Naive thymus-derived CD4-positive, alpha-beta T cell (primary cell): Measurements from ENCODE around the gene MRPS6. TPM values are rescaled to one million over a fixed set of nuclear protein-coding genes. Genes with fewer than 3 reads are reported as not detected.

Experiments
- ATAC-seq: fragments of 150-1000 bp; cut with Tn5 transposase; 2 replicates; pipeline ENCODE4 v1.10.0; 2021; ENCODE audit warnings: mild to moderate bottlenecking, moderate library complexity
- CTCF ChIA-PET: fragments of 350-600 bp; sonication (Branson Sonifier 250); formaldehyde crosslinking; loops from one replicate; lab custom pipeline; 2021; ENCODE audit warnings: antibody characterized with exemption; lab: Charles Lee
- POLR2A ChIA-PET: fragments of 350-600 bp; sonication (Branson Sonifier 250); formaldehyde crosslinking; loops from one replicate; lab custom pipeline; 2021; ENCODE audit warnings: antibody characterized with exemption, inconsistent platforms; lab: Charles Lee
- DNase-seq, 9 donors: peaks; one replicate each; pipeline versions ENCODE4 v3.0.0 to v3.0.0-alpha.2; 2020 to 2022; ENCODE audit warnings: mixed read lengths in 1 of 9
- H3K27ac ChIP-seq: one replicate; pipeline ENCODE4 v1.7.0; 2013; ENCODE audit warnings: mild to moderate bottlenecking, low read depth, low read length, moderate library complexity
- H3K27me3 ChIP-seq, 2 donors: one replicate each; pipeline ENCODE4 v1.7.0; 2013; ENCODE audit warnings: low read length in 2 of 2, mild to moderate bottlenecking in 2 of 2, moderate library complexity in 2 of 2; ENCODE audit not compliant: control insufficient read depth in 2 of 2, insufficient read depth in 2 of 2
- H3K36me3 ChIP-seq, 3 experiments: 1 replicate in 2 of 3; 2 replicates in 1 of 3; pipeline ENCODE4 v1.7.0; 2013; ENCODE audit warnings: low read length in 3 of 3, mild to moderate bottlenecking in 3 of 3, moderate library complexity in 1 of 3; ENCODE audit not compliant: insufficient read depth in 3 of 3, control insufficient read depth in 2 of 3
- H3K4me1 ChIP-seq, 2 donors: one replicate each; pipeline ENCODE4 v1.7.0; 2013; ENCODE audit warnings: low read length in 2 of 2, mild to moderate bottlenecking in 2 of 2, moderate library complexity in 1 of 2; ENCODE audit not compliant: control insufficient read depth in 2 of 2, insufficient read depth in 2 of 2
- H3K4me3 ChIP-seq: 2 replicates; pipeline ENCODE4 v1.7.0; 2013; ENCODE audit warnings: mild to moderate bottlenecking, low read length
- H3K9me3 ChIP-seq, 3 experiments: 1 replicate in 2 of 3; 2 replicates in 1 of 3; pipeline ENCODE4 v1.7.0; 2013; ENCODE audit warnings: low read length in 3 of 3; ENCODE audit not compliant: control insufficient read depth in 2 of 3
- H3K27ac Mint-ChIP-seq, 9 donors: one replicate each; pipeline ENCODE4 v1.8.0; 2020 to 2022; ENCODE audit warnings: mixed read lengths in 9 of 9, mild to moderate bottlenecking in 8 of 9, moderate library complexity in 5 of 9, inconsistent platforms in 2 of 9
- H3K27me3 Mint-ChIP-seq, 5 donors: one replicate each; pipeline ENCODE4 v1.8.0; 2021 to 2022; ENCODE audit warnings: mixed read lengths in 5 of 5, mild to moderate bottlenecking in 1 of 5
- H3K36me3 Mint-ChIP-seq, 5 donors: one replicate each; pipeline ENCODE4 v1.8.0; 2020 to 2022; ENCODE audit warnings: mixed read lengths in 5 of 5, mild to moderate bottlenecking in 3 of 5, inconsistent platforms in 1 of 5
- H3K4me1 Mint-ChIP-seq, 7 donors: one replicate each; pipeline ENCODE4 v1.8.0; 2020 to 2022; ENCODE audit warnings: mixed read lengths in 7 of 7, mild to moderate bottlenecking in 3 of 7, inconsistent platforms in 1 of 7
- H3K4me3 Mint-ChIP-seq, 10 donors: one replicate each; pipeline ENCODE4 v1.8.0; 2020 to 2022; ENCODE audit warnings: mild to moderate bottlenecking in 10 of 10, mixed read lengths in 10 of 10, moderate library complexity in 6 of 10, inconsistent platforms in 2 of 10
- H3K9me3 Mint-ChIP-seq, 11 donors: one replicate each; pipeline ENCODE4 v1.8.0; 2020 to 2022; ENCODE audit warnings: mixed read lengths in 11 of 11, mild to moderate bottlenecking in 4 of 11, inconsistent platforms in 1 of 11, moderate library complexity in 1 of 11
- intact Hi-C, 2 donors: fragments of 100-400 bp; cut with micrococcal nuclease; formaldehyde crosslinking; loops; one replicate each; pipeline ENCODE4 v1.15.1; 2023
- polyA plus RNA-seq, 2 donors: library from polyadenylated mRNA; unstranded; fragments of 300-500 nt; fragmentation: Illumina TruSeq; gene quantifications; one replicate each; pipeline ENCODE4 v1.2.3, GENCODE V29; 2021
- total RNA-seq, 6 experiments: library from RNA in 5 of 6; stranded (reverse) in 5 of 6; gene quantifications; 1 replicate in 5 of 6; 2 replicates in 1 of 6; pipeline ENCODE4 v1.2.3 and lab custom pipeline; 2021 to 2026

The MRPS6 gene
- total and polyA plus RNA-seq, 7 experiments from 2014 or later = 25.5 to 193 (median 92.5) TPM

- POLR2A ChIA-PET = interaction anchor here (0.5 to 1.2 kb wide), 4 partner anchors 19 to 146 kb away, joined by 3 read pairs; no protein-coding TSS in a partner anchor
- H3K36me3 Mint-ChIP-seq = peaks cover 13 to 55% (median 45%) of the 10 kb centered on the region in 5 donors
These were observed 21.6 kb downstream of the MRPS6 start for GRCh38 chr21:34094949-34095348.

GRCh38 chr21:34097442-34097841, 24.1 kb downstream of the MRPS6 start:
- no peak overlapping the region for H3K27ac ChIP-seq

More at GRCh38 chr21:34094949-34095348, 21.6 kb downstream of the MRPS6 start:
- no peaks in the 10 kb centered on the region for H3K27me3 ChIP-seq
- H3K9me3 Mint-ChIP-seq = peaks cover 0 to 4% (median 0%) of the 10 kb centered on the region in 11 donors
- peak overlapping the region in 1 of 10 donors; percentile 40 for H3K4me3 Mint-ChIP-seq
- H3K4me3 ChIP-seq = no peak overlapping the region
- H3K4me1 Mint-ChIP-seq = peaks cover 29 to 96% (median 79%) of the 10 kb centered on the region in 7 donors
- intact Hi-C loops = loop anchor here in 1 of 2 donors (1.0 to 5.0 kb wide), 3 partner anchors 9 to 173 kb away; no protein-coding TSS in a partner anchor
- H3K4me1 ChIP-seq = peaks cover 4 to 28% of the 10 kb centered on the region in 2 donors
- H3K36me3 ChIP-seq = peaks cover 0 to 23% (median 0%) of the 10 kb centered on the region in 3 experiments
- no peak overlapping the region for H3K27ac ChIP-seq
- H3K27ac Mint-ChIP-seq = peak overlapping the region in 2 of 9 donors; percentile 36 to 69
- CTCF ChIA-PET = no interaction called here
- H3K9me3 ChIP-seq = no peaks in the 10 kb centered on the region
- ATAC-seq = no peak
- no peaks in the 10 kb centered on the region for H3K27me3 Mint-ChIP-seq
- no peak for DNase-seq

GRCh38 chr21:34100337-34100736, 27.0 kb downstream of the MRPS6 start:
- DNase-seq (no peak), ATAC-seq (no peak)
- Mint-ChIP-seq H3K4me3 (no peak overlapping the region), H3K4me1 (peaks cover 24 to 97% (median 83%) of the 10 kb centered on the region in 7 donors), H3K27me3 (no peaks in the 10 kb centered on the region), H3K27ac (no peak overlapping the region), H3K9me3 (peaks cover 0 to 5% (median 0%) of the 10 kb centered on the region in 11 donors), H3K36me3 (peaks cover 9 to 62% (median 59%) of the 10 kb centered on the region in 5 donors)
- no peaks in the 10 kb centered on the region for H3K27me3 ChIP-seq
- intact Hi-C loops = loop anchor here in 1 of 2 donors (1.0 kb wide), 1 partner anchor 8 kb away; no protein-coding TSS in a partner anchor
- no peaks in the 10 kb centered on the region for H3K9me3 ChIP-seq
- H3K36me3 ChIP-seq = peaks cover 0 to 18% (median 0%) of the 10 kb centered on the region in 3 experiments
- no peak overlapping the region for H3K27ac ChIP-seq
- POLR2A ChIA-PET = interaction anchor here (0.6 to 1.4 kb wide), 3 partner anchors 9 to 602 kb away, joined by 3 to 6 read pairs (median 3); no protein-coding TSS in a partner anchor
- H3K4me3 ChIP-seq = no peak overlapping the region
- no peaks in the 10 kb centered on the region for H3K4me1 ChIP-seq
- CTCF ChIA-PET = interaction anchor here (1.9 kb wide), 1 partner anchor 176 kb away, joined by 5 read pairs; no protein-coding TSS in a partner anchor

More at GRCh38 chr21:34097442-34097841, 24.1 kb downstream of the MRPS6 start:
- POLR2A ChIA-PET = no interaction called here
- H3K9me3 Mint-ChIP-seq = peaks cover 0 to 4% (median 0%) of the 10 kb centered on the region in 11 donors
- DNase-seq (no peak), ATAC-seq (no peak)
- CTCF ChIA-PET = no interaction called here
- peaks cover 24 to 98% (median 82%) of the 10 kb centered on the region in 7 donors for H3K4me1 Mint-ChIP-seq
- Histone ChIP-seq H3K4me1 (peaks cover 0 to 13% of the 10 kb centered on the region in 2 donors), H3K4me3 (no peak overlapping the region), H3K9me3 (no peaks in the 10 kb centered on the region), H3K27me3 (no peaks in the 10 kb centered on the region), H3K36me3 (peaks cover 0 to 23% (median 0%) of the 10 kb centered on the region in 3 experiments)
- H3K4me3 Mint-ChIP-seq = no peak overlapping the region
- intact Hi-C loops = no loop called here
- H3K27me3 Mint-ChIP-seq = no peaks in the 10 kb centered on the region
- H3K27ac Mint-ChIP-seq = no peak overlapping the region
- peaks cover 13 to 59% (median 48%) of the 10 kb centered on the region in 5 donors for H3K36me3 Mint-ChIP-seq

DNA sequence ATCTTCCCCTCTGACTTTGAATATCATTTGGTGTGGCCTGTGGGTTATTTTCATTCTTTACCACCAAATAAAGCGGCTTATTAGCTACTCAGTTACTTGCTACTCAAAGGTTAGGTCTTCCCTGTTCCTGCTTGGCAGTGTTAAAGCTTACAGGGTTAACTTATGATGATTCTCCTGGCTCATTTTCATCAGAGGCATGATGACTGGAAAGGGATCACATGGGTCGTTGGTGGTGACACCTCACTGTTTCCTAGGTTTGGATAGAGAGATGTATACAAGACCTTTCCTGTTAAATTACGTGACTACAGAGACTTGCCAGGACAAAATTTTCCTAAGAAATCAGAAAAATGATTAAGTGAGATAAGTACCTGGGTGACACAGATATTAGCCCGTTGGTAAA, 27.4 kb downstream of the MRPS6 start:
- intact Hi-C loops = loop anchor here in 1 of 2 donors (1.0 kb wide), 1 partner anchor 8 kb away; no protein-coding TSS in a partner anchor
- peak overlapping the region in 1 of 9 donors; percentile 42 for H3K27ac Mint-ChIP-seq
- ATAC-seq (no peak), DNase-seq (no peak)
- no peaks in the 10 kb centered on the region for H3K4me1 ChIP-seq
- no peaks in the 10 kb centered on the region for H3K27me3 Mint-ChIP-seq
- H3K4me1 Mint-ChIP-seq = peaks cover 22 to 97% (median 83%) of the 10 kb centered on the region in 7 donors
- H3K4me3 ChIP-seq = no peak overlapping the region
- H3K9me3 Mint-ChIP-seq = peaks cover 0 to 5% (median 0%) of the 10 kb centered on the region in 11 donors
- H3K36me3 ChIP-seq = peaks cover 0 to 14% (median 0%) of the 10 kb centered on the region in 3 experiments
- no peaks in the 10 kb centered on the region for H3K9me3 ChIP-seq
- H3K4me3 Mint-ChIP-seq = no peak overlapping the region
- peaks cover 5 to 62% (median 59%) of the 10 kb centered on the region in 5 donors for H3K36me3 Mint-ChIP-seq
- ChIA-PET POLR2A (interaction anchor here (0.6 to 1.4 kb wide), 3 partner anchors 8 to 602 kb away, joined by 3 to 6 read pairs (median 3); no protein-coding TSS in a partner anchor), CTCF (interaction anchor here (1.9 kb wide), 1 partner anchor 176 kb away, joined by 5 read pairs; no protein-coding TSS in a partner anchor)
- H3K27me3 ChIP-seq = no peaks in the 10 kb centered on the region
- no peak overlapping the region for H3K27ac ChIP-seq

DNA sequence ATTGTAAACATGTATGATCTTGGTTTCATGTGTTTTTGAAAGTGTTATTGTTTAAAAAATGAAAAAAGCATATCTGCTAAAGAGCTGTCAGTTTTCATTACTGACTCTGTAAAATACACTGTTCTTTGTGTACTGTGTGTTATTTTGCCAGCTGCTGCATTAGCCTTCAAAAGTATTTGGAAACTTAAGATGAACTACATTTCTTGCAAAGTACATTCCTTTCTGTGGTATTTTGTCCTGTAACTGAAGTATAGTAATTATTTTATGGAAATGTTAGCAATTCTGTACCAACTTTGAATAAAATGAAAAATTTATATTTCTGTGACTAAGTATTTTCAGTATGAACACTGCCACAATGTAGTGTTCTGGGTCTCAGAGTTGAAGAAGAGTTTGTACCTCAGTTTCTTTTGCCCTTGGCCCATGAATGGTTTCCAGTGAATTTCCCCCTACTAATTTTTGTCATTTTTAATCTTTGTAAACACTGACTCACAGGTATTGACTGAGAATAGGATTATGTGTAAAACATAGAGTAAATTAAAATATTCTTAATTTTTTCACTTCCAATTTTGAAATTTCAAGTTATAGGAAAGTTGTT, 32.7 kb downstream of the MRPS6 start:
- H3K27ac ChIP-seq = no peak overlapping the region
- no peak overlapping the region for H3K4me3 ChIP-seq
- H3K36me3 ChIP-seq = no peaks in the 10 kb centered on the region
- H3K4me1 ChIP-seq = no peaks in the 10 kb centered on the region
- ChIA-PET POLR2A (no interaction called here), CTCF (no interaction called here)
- peaks cover 14 to 90% (median 73%) of the 10 kb centered on the region in 7 donors for H3K4me1 Mint-ChIP-seq
- H3K4me3 Mint-ChIP-seq = no peak overlapping the region
- no peak overlapping the region for H3K27ac Mint-ChIP-seq
- H3K27me3 Mint-ChIP-seq = no peaks in the 10 kb centered on the region
- intact Hi-C loops = no loop called here
- no peaks in the 10 kb centered on the region for H3K27me3 ChIP-seq
- H3K36me3 Mint-ChIP-seq = peaks cover 0 to 62% (median 54%) of the 10 kb centered on the region in 5 donors
- no peak for ATAC-seq
- H3K9me3 Mint-ChIP-seq = peaks cover 0 to 23% (median 0%) of the 10 kb centered on the region in 11 donors
- H3K9me3 ChIP-seq = no peaks in the 10 kb centered on the region
- no peak for DNase-seq

DNA sequence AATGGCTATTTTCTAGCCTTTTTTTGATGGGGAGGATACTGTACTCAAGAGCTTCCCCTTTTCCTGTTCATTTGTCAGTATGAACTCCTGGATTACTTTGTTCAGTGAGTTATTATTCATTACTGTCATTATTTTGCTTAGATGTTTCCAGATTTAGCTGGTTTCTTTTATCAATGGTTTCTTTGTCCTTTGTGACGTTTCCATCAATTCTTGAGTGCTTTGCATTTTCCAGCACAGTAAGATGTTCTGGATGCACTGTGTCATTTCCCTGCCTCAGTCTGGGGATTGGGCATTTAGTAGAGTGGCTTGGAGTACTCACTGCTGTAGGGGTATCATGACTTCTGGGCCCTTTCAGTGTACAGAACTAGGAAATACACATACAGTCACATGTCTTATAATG, 34.2 kb downstream of the MRPS6 start:
- no peaks in the 10 kb centered on the region for H3K4me1 ChIP-seq
- no peaks in the 10 kb centered on the region for H3K27me3 ChIP-seq
- no peak overlapping the region for H3K4me3 Mint-ChIP-seq
- no peak for ATAC-seq
- ChIA-PET CTCF (no interaction called here), POLR2A (interaction anchor here (1.7 kb wide), 1 partner anchor 160 kb away, joined by 4 read pairs; no protein-coding TSS in a partner anchor)
- H3K27me3 Mint-ChIP-seq = no peaks in the 10 kb centered on the region
- H3K4me1 Mint-ChIP-seq = peaks cover 22 to 90% (median 72%) of the 10 kb centered on the region in 7 donors
- no peak overlapping the region for H3K27ac ChIP-seq
- H3K4me3 ChIP-seq = no peak overlapping the region
- no peaks in the 10 kb centered on the region for H3K36me3 ChIP-seq
- H3K9me3 Mint-ChIP-seq = peaks cover 0 to 23% (median 0%) of the 10 kb centered on the region in 11 donors
- H3K36me3 Mint-ChIP-seq = peaks cover 0 to 61% (median 53%) of the 10 kb centered on the region in 5 donors
- intact Hi-C loops = no loop called here
- H3K9me3 ChIP-seq = no peaks in the 10 kb centered on the region
- no peak overlapping the region for H3K27ac Mint-ChIP-seq
- DNase-seq = no peak
